GM19025 (cell line): ENCODE data around the gene PLA2R1.
A peak's percentile ranks its signal among the peaks of the same experiment; 100 is the strongest.
"Not testable (repeated sequence)": the region's sequence is repeated elsewhere in the genome, so short reads cannot be mapped to it uniquely, and the experiment has no call there.

ENCODE experiments used
- ATAC-seq: cut with Tn5 transposase; IDR thresholded peaks from one replicate; pipeline ENCODE4 v1.9.1; 2021; ENCODE audit warnings: mild to moderate bottlenecking, low read depth, moderate library complexity; ENCODE audit not compliant: unreplicated experiment

PLA2R1 gene

DNA sequence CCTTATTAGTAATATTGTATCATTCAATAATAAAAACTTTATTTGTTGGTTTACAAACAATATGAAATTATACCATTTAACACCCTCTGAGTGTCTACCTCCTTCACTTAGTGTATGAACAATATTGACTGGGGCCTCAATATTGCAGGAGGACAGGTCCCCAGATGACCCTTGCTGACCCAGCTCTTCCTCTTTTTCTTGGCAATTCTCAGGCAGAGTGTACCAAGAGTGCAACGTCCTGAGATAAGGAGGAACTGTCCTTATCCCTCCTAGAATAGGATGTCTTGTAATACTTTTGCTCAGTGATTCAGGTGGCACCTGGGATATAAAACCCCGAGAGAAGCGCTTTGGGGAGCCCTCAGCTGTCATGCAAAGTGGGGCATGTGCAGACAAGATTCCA lies 76.8 kb downstream of the PLA2R1 start:
- ATAC-seq, result no peak

- no peak for ATAC-seq
These were observed 78.4 kb downstream of the PLA2R1 start for GRCh38 chr2:159984034-159984433.

GRCh38 chr2:159982842-159983785 lies 79.3 kb downstream of the PLA2R1 start:
- ATAC-seq, result no peak

DNA sequence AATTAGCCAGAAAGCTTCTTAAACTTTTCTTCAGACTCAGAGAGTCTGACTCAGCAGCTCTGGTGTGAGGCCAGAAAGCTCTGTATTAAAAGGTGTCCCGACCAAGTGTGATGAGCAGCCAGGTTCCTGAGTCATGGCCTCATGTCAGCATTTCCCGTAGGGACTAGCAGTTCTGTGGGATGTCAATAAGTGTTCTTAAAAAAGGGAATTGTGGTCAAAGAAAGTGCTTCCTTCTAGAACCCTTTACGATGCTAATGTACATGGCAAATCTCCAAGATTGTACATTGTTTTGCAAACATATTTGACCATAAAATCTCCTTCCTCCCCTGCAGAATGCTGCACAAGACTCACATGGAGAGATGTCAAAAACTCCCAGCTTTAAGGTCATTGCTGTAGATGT lies 80.1 kb downstream of the PLA2R1 start:
- ATAC-seq, result no peak

DNA sequence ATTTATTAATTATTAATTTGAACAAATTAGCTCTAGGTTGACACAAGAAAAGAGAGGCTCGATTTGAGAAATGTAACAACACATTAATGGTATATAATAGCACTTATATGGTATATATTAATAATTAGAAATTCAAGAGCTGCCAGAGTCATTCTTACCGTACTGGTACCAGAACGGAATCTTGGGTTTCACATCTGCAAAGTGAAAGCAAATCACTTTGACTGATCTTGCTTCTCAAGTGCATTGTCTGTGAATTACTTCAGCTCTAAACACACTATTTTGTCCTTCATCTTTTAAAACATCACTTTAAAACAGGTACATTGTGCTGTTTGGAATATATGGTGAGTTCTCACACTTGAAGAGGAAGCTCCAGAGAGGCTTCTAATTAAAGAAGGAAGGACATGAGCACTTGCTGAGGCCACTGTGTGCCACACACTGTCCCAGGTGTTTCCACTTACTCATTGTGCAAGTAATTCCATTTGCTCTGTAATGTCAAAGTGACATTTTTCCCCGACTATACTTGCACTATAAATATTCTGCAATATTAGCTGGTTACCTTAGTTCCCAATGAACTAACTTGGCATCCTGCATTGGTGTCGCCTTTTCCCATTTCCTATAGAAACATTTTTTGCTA lies 85.8 kb downstream of the PLA2R1 start:
- no peak for ATAC-seq

DNA sequence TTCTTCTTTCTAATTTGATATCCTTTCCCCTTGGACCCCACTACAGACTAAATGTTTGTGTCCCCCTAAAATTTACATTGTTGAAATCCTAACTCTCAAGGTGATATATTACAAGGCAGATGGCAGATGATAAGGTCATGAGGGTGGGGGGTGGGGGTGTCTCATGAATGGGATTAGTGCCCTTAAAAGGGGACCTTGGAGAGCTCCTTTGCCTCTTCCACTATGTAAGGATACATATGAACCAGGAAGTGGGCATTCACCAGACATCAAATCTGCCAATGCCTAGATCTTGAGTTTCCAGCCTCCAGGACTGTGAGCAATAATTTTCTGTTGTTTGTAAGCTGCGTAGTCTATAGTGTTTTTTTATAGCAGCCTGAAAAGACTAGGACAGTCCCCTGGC lies 89.1 kb downstream of the PLA2R1 start:
- ATAC-seq, result no peak

DNA sequence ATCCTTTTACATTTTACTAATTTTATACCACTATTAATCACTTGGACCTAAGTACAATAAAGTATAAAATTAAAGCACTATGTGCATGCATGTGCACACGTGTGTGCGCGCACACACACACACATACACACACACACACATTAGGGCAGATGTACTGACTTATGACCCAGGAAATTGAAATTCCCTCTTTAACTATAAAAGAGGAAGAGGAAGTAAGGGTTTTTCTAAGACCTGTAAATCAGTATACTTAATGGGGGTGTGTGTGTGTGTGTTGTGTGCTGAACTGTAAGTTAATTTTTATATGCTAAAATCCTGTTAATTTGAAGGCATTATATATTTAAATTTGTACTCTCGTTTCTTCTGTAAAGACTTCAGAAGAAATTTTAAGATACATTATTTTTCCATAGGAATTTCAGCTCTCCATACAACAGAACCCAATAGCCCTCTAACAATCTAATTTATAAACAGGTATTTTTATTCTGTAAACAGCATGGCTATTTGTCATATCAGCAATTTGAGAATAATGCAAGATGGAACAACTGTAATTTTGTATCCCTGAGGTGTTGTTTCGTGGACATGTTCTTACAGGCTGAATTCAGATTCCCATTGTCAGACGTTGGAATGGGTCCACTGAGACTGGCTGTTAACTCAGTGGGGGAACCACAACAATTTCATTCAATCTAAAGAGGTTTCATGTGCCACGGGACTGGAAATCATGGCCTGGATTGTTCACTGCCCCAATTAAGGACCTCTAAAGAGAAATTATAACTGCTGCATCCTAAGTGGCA lies 90.9 kb downstream of the PLA2R1 start:
- no peak for ATAC-seq

DNA sequence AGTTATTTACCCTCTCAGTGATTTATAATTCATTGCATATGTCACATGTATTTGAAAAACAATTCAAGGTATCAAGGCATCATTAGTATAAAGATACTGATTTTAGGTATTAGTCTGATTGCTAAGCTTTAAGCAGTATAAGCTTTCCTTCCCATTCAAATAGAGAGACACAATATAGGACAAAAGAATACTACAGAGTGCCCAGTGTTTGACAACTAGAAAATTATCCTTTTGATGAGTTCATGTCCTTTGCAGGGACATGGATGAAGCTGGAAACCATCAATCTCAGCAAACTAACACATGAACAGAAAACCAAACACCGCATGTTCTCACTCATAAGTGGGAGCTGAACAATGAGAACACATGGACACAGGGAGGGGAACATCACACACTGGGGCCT lies 91.9 kb downstream of the PLA2R1 start:
- ATAC-seq, result not testable (repeated sequence)

DNA sequence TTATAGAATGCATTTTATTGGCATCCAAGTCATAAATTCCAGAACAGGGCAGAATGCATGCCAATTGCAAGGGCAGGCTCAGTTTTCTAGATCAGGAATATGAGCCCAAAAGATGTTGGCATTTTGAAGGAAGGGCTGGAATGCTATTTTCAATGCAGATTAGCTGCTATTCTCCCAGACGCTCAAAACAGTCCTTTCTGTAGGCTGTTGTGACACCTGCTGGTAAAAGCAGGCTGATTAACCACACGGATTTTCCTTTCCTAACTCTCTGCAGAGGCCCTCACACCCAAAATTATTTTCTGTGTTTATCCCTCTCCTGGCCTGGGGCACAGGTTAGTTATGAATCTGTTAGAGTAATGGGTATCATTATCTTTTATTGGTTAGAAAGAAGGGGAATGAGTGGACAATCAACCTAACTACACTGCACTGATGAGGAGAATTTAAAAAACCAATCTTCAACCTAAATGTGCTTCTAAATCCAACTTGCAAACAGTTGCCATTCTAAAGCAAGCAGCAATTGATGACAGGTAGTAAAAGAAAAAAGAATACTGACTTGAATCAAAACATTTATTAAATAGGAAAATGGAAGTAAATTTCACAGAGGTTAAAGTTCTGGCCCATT lies 94.0 kb downstream of the PLA2R1 start:
- ATAC-seq, result no peak

- ATAC-seq, result peak; percentile 76
These were observed 98.7 kb downstream of the PLA2R1 start for GRCh38 chr2:159963700-159964099.

- ATAC-seq, result not testable (repeated sequence)
These were observed 99.9 kb downstream of the PLA2R1 start for GRCh38 chr2:159962513-159962912.

DNA sequence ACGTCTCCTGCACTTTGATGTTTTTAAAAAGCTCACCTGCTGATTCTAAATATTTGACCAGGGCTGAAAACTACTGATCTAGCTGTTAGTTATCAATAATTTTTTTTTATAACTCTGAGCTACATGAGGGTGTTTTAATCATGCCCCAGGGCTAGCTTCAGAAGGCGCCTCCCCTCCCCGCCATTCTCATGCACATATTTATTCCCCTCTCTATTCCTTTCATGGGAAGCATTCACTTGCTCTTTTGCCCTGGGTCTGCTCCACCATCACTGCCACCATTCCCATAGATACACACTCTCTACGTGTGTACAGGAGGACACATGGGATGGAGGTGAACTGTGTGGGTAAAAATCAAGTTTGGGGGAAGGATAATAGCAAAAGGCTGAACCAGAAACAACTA lies 101.0 kb downstream of the PLA2R1 start:
- ATAC-seq, result no peak

DNA sequence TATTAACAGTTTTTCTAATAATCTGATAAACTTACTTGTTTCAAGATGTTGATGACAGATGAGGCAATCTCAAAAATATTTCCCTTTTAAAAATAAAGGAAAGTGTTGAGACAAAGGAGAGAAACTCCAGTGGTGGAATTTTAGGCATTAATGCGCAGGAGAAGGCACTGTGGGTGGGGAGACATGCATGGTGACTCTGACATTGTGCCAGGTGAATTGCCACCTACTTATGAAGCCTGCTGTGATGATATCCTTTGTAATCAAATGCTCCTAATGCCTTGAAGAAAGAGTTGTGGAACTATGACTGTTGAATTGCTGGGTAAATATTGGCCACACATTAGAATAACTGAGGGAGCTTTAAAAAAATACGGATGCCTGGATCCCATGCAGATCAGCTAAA lies 101.4 kb downstream of the PLA2R1 start:
- no peak for ATAC-seq

- ATAC-seq, result peak; percentile 35
These were observed 102.0 kb downstream of the PLA2R1 start for GRCh38 chr2:159960414-159960813.

DNA sequence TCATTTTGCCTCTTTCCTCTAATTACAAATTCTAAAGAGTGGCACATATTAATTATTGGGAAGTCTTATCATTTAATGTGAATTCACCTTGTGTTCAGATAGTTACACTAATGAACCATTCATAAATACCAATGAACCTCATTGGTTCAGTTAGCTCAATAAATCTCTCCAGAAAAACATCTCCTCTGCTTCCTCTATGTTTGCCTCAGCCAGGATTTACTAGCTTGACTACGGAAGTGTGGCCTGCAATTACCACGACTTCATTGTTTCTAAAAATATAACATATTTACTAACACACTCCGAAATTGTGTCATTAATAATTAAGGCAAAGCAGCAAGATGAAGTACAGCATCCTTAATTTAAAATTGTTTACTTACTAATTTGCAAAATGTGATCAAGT lies 103.3 kb downstream of the PLA2R1 start:
- no peak for ATAC-seq

DNA sequence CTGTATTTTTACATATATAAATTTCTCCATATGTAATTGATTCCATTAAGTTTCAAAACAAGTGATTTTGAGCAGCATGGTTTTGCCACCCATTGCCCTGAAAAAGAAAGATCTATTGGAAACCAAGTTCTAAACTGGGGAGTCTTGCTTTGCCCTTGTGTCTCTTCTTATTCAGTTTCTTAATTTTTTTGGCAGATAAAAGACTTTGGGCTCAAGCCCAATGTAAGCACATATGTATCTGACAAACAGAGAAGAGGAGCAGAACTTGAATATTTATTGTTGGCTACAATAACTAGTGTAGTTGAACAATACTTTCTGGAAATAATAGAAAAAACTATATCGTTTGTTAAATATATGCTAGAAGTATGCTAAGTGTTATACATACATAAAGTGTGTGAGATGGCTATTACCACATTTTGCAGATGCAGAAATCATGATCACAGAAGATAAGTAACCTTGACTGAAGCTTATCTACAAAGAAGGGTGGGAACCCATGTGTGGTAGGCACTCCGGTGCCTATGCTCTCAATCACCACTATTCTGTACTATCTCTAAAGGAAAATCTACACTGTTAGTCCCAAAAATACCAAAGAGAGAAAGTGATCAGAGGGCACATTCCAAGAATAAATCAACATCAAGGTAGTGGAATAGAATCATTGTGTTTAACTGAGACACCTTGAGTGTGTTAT lies 109.1 kb downstream of the PLA2R1 start:
- no peak for ATAC-seq

DNA sequence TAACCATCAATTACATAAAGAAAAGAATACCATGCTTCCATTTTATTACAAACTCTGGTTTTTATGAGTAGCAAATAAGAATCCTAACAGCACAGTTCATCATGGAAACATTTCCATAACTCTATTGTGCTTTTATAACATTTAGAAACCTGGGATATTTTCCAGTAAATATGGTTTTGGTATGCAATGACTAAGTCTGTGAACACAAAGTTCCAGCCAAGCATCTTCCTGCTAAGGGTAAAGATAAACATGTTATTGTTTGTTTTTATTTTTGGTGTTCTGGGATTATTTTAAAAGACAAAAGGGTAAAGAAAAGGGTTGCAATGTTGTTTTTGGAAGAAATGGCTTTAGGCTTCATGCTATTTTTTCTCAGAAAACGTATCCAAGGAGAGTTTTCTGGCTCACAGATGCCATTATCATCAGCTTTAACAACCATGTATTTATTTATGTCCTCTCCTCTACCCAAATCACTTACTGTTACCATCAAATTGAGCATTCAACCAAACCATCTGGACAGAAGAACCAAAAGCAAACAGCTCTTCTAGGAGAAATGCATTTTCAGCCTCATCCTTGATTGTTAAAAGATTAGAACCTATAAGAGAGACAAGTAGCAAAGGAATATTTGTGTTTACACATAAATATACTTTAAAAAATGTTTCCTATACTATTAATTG lies 116.0 kb downstream of the PLA2R1 start:
- no peak for ATAC-seq

DNA sequence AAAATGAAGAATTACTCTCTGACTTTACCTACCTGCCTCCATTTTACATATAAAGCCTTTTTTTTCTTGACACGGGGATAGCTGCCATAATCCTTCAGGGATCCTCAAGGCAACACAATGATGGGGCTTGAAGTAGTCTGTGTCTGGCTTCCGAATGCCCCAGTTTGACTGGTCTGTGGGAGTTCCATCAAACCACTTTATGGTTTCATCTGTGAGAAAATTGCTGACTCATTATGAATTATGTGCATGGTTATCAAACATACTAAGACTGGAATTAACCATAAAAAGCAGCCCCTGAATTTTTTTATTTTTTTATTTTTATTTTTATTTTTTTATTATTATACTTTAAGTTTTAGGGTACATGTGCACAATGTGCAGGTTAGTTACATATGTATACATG lies 117.5 kb downstream of the PLA2R1 start:
- ATAC-seq, result no peak

DNA sequence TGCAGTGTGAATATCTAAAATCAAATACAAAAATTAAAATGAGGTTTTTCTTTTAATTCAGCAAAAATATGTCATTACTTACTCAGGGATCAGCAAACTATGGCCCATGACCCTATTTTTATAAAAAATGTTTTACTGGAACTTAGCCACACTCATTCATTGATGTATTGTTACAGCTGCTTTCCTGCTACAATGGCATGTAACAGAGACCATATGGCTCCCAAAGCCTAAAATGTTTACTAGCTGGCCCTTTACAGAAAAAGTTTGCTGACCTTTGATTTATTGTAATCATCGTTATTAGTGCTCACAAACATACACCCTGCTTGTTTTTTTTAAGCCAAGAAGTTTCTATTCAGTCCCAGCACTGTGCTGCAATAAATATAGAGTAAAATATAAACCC lies 120.3 kb downstream of the PLA2R1 start:
- no peak for ATAC-seq

DNA sequence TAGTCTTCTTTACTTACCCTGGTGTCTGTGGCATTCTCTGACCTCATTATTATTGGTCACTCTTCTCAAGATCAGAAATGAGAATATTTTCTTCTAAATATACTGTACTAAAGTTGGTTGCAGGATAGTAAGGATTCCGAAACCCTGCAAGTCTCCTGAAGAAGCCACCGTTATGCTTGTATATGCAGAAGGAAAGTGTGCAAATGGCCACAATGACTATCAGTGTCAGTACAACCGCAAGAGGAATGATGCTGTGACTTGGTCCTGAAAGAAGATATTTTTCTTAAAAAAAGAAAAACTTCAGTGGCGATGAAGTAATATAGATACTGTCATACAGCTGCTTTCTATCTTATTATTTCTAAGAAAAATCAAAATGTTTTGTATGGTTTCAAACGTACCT lies 120.7 kb downstream of the PLA2R1 start:
- ATAC-seq, result no peak
